Astrocyte (in vitro differentiated cells and primary cell): Measurements from ENCODE around the gene CHDH.

Source experiments
- EZH2 ChIP-seq: IDR thresholded peaks from 2 replicates; pipeline ENCODE4 v1.6.1; 2012; ENCODE audit warnings: mild to moderate bottlenecking, low read length, inconsistent platforms; ENCODE audit not compliant: insufficient read depth
- TF ChIP-seq, protein P1 (sequence below): IDR thresholded peaks from 2 replicates; pipeline ENCODE4 v1.5.1; 2011; ENCODE audit warnings: low read depth, mild to moderate bottlenecking, inconsistent platforms, low read length, moderate library complexity; ENCODE audit not compliant: insufficient read depth

DNA sequence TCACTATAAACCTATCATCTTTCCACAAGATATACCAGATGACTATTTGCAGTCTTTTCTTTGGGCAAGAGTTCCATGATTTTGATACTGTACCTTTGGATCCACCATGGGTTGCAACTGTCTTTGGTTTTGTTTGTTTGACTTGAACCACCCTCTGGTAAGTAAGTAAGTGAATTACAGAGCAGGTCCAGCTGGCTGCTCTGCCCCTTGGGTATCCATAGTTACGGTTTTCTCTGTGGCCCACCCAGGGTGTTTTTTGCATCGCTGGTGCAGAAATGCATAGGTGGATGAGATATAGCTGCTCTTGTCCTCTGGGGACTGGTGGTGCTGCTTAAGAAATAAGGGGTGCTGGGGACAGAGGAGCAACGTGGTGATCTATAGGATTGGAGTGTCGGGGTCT, 33.8 kb downstream of the CHDH start:
- TF ChIP-seq, protein P1, sequence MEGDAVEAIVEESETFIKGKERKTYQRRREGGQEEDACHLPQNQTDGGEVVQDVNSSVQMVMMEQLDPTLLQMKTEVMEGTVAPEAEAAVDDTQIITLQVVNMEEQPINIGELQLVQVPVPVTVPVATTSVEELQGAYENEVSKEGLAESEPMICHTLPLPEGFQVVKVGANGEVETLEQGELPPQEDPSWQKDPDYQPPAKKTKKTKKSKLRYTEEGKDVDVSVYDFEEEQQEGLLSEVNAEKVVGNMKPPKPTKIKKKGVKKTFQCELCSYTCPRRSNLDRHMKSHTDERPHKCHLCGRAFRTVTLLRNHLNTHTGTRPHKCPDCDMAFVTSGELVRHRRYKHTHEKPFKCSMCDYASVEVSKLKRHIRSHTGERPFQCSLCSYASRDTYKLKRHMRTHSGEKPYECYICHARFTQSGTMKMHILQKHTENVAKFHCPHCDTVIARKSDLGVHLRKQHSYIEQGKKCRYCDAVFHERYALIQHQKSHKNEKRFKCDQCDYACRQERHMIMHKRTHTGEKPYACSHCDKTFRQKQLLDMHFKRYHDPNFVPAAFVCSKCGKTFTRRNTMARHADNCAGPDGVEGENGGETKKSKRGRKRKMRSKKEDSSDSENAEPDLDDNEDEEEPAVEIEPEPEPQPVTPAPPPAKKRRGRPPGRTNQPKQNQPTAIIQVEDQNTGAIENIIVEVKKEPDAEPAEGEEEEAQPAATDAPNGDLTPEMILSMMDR, result peak; percentile 5
- TF ChIP-seq EZH2, result no peak
